GM18867 (cell line): ENCODE data around the gene FMN1.

Source experiments
- ATAC-seq: cut with Tn5 transposase; IDR thresholded peaks from one replicate; pipeline ENCODE4 v1.9.1; 2021; ENCODE audit warnings: mild to moderate bottlenecking, moderate library complexity; ENCODE audit not compliant: unreplicated experiment

Gene FMN1

DNA sequence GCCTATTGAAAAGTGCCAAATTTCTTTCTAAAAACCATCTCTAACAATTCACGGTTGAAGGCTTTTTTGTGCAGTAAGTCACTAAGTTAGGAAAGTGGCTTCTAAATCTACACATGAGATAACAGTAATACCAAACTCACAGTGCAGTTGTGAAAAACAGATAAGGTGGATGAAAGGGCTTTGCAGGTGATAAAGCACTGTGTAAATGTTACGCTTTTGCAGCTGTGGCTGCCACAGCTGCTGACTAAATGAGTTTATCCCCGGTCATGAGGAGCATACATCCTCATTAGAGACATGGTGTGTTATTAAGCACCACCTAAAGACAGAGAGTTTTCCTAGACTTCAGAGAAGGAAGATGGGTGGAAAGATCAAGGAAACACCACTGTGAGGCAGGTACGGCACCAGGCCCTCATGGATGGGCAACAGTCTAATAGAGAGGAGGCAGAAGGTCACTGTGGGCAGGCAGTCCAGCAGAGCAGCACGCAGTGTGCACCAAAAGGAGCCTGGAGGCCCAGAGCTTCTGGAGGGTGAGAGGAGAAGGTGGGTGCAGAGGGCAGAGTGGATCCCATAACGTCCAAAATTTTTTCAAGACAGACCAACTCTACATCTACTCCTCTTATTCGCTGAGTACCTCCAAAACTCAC, 68.5 kb downstream of the FMN1 start:
- no peak for ATAC-seq

DNA sequence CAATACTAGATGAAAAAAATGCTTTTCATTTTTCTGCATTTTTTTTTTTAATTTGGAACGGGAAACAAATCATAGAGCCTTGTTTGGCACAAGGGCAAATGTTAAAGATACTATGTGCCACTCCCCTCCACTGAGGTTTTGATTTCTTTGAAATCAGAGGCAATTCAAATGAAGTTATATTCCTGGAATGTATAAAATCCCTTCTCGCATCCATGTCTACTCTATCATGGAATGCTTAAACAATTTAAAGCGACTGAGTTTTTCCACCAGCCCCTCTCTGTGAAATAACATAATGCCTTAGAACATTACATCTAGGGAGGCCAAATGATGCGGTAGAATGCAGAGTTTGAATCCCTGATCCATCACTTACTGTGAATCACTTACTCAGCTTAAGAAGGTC, 69.7 kb downstream of the FMN1 start:
- ATAC-seq = no peak

DNA sequence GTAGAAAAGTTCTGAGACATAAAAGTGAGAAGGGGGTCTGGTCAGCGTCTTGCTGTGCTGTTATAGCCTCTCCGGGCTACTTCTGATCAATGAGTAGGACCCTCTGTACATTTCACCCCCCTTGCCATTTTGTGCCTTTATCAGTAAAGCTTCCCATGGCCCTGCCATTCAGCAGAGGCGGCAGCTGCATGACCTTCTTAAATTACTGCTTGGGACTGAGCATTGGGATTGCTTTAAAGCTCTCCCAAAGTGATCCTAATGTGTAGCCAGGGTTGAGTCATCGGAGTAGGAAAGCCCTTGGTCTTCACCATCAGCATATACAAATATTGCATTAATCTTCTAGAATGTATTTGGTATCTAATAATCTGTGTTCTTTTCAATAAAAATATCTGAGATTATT, 70.2 kb downstream of the FMN1 start:
- ATAC-seq = no peak

DNA sequence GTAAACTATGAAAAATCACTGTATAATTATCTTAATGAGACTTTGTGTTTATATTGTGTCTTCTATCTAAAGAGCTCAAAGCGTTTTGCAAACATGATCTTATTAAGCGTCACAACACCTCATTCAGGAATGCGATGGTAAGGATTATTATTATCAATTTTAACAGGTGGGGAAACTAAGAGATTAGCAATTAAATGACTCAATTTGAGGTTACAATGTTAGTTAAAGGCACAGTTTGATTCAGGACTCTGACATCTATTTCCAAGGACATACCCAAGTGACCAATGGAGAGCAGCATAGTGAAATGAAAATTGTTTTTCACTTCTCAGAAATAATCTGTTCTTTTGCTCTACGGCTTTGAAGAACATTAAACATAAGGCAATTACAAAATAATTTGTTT, 74.6 kb downstream of the FMN1 start:
- ATAC-seq = no peak

DNA sequence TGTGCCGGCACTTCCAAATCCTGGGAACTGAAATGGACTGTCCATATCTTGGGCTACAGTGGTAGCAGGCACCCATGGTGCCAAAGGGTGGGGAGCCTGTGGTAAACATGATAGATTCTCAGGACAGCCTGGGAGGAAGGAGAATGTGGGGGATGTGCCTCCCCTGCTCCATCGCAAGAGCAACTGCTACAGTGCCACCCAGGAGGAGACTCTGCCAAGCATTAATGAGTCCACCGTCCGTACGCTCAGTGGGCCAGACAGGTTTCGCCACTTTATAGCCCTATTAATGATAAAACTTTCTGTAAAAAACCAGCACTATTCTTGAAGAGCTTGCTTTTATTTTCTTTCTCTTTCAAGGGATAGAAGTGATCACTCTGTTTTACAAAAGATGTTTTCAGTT, 75.2 kb downstream of the FMN1 start:
- no peak for ATAC-seq

DNA sequence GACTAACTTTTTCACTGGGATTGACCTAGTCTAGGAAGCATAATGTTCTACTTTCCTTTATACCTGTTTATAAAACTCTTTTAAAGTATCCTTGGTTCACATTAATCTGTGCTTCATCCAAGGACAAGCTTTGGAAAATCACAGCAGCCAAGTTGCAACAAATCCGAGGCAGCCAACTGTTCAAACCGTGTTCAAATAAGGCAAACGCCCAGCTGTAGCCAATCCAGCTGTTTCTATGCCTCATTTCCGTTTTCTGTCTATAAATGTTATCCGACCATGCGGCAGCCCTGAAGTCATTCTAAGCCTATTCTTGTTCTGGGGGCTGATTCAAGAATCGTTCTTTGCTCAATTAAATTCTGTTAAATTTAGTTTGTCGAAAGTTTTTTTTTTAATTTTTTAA, 78.3 kb downstream of the FMN1 start:
- ATAC-seq = no peak

DNA sequence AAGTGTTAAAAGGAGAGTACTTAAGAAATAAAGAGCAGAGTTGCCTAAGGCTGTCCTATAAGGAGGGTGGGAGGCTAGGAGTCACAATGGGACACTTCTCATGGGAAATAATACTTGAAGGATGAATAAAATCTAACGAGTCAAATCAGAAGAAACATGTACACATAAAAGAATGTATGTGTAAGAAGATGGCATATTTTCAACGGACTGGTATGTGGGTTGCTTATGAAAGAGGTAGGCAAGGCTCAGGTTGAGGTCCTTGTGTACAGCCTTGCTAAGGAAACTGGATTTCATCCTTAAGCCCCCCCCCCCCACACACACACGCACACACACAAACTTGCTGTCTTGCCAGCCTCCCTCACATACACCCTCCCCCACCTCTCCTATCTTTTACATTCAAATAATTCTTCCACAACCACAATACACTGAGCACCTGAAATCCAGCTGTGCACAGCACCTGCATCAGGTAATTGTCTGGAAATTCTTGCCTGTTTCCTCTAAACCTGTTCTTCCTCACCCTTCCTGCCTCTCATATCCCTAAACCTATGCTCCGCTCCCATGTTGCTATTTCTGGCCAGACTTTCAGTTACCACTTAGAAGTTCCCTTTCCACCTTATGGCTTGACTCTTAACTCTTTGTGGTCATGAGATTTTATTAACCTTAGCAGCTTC, 79.2 kb downstream of the FMN1 start:
- ATAC-seq = no peak

DNA sequence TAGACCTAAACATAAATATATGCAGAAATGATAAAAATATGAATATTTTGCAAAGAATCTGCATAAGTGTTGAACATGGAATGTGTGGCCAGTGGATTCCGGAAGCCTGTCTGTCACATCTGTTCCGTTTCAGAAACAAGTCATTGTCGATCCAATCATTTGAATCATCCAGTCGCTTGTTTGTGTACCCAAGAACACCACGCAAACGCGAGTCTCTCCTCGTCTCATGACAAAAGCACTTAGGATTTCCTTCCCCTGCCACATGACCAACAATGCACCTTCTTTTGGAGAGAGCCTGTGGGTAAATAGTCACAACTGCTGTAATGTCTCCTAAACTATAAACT, 80.2 kb downstream of the FMN1 start:
- no peak for ATAC-seq

DNA sequence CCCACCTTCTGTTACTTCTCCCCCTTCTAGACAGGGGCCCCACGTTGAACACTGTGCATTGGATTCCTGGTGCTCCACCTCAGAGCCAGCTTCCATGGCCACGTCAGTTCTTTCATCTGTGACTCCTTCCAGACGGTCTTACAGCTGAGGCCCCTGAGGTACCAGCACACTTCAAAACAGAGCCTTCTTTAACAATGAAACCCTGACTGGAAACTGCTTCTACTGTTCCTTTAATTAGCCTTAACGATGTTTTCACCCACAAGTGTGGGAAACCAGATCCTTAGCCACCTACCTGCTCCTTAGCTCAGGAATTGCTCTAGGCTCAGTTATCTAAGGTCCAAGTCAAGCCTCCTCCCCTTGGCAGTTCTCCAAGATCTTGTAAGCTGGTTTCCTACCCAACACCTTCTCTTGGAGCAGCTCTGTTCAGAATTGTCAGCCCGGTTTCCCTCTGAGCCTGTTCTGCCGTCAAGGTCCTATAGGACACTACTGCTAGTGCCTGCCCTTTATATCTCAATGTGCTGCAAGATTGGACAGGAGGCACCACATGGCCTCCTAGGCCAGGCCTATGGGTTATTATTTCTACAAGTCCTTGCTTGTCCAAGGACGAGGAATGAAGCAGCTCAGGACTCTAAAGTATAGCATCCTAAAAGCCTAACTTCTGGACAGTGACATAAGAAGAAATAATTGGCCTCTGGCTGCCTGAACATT, 80.7 kb downstream of the FMN1 start:
- no peak for ATAC-seq

DNA sequence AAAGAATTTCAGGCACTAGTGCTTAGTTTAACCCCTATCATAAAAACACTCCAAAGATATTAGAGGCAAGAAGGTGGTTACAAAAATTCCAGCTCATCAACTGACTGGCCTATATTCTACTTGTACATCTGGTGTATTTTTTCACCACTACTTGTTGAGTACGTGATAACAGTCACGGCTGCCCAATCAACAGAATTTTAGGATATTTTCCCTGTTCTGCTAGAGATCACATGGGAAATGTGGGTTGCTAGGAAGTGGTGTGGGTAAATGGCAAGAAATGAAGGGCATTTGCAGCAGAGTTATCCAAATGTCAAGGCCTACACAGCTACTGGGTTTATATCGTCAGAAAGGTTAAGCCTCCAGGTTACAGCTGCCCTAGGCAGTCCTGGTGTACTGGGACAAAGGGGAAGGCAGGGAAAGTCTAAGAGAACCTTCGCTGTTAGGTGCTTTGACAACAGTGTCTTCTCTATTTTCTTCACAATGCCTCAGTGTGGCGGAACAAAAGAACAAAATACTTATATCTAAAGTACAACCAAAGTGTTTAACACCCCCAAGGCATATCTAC, 81.9 kb downstream of the FMN1 start:
- ATAC-seq = no peak

DNA sequence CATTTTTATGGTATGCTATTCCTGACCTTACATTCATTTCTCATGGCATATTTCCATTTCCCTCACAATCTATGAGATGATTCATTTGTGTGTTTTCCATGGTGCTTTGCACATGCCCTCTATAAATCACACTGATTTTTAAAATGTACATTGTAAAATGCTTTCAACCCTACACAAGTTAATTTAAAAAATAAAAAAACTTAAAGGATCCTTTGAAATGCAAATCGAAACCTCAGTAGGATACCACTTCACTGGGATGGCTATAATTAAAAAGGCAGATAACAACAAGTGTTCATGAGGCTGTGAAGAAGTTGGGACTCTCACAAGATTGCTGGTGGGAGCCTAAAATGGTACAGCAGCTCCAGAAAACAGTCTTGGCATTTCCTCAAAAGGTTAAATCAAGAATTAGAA, 83.5 kb downstream of the FMN1 start:
- no peak for ATAC-seq

DNA sequence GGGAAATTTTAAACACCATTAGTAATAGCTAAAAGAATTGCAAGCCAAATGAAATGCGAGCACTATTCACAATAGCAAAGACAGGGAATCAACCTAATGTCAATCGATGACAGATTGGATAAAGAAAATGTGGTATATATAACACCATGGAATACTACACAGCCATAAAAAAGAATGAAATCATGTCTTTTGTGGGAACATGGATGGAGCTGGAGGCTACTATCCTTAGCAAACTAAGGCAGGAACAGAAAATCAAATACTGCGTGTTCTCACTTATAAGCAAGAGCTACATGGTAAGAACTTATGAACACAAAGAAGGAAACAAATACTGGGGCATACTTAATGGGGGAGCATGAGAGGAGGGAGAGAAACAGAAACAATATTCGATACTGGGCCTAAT, 85.2 kb downstream of the FMN1 start:
- no peak for ATAC-seq

DNA sequence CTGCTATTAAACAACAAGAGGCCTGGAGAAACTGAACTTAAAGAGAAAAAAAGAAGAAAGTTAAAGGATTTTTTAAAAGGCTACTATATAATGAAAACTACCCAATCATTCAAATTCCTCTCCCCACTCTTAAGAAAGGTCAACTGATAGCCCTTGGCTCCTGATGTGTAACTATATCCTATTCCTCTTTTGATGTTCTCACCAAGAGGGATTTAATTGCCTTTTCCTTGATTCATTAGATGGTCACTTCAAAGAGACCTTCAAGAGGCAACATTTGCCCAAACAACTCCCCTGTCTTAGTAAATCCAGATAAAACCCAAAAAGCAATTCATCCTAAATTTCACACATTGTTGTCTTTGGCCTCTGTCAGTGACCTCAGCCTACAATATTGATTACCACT, 86.0 kb downstream of the FMN1 start:
- ATAC-seq = no peak

DNA sequence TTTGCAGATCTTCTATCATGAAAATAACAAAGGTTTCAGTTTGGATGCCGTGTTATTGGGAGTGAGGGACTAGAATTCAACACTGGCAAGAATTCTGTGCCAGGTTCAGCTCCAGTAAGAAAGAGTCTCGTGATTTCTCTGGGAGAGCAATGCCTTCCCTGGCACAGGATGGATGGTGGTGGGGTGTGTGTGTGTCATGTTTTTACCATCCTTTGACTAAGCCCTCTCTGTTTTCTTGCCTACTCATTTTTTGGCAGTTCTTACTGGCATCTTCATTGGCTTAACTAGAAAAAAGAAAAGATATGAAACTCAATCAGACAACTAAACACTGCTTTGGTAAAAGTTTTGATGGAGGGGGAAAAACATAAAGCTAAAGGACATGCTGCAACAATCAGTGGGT, 86.6 kb downstream of the FMN1 start:
- no peak for ATAC-seq

DNA sequence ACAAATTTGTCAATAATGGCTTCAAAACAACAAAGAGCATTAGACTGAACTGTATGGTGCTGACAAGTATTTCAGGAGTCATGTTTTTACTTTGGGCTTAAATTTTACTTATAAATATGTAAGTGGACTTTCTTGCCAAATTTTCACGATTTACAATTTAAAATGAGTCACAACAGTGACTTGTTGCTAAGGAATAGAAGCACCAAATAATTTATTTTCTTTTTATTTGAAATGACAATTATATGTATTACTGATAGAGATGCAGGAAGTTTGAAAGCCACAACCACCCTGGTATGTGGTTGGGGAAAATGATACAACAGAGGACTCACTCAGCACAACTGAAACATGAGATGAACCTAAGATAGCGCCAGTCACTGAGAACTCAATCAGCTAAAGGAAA, 90.3 kb downstream of the FMN1 start:
- no peak for ATAC-seq

DNA sequence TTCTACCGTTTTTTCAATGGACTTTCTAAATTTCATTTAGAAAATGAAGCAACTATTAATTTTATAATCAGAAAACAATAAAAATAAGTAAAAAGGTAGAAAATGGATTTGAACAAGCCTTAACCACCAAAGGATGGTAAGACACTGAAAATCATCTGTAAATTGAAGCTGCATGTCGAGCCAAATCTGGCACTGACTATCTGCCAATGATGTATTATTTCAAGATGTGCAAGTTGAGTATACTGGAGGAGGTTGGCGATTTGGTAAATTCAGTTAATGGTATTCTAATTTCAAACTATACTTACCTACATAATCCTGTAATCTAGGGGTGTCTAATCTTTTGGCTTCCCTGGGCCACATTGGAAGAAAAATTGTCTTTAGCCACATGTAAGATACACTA, 93.5 kb downstream of the FMN1 start:
- no peak for ATAC-seq

DNA sequence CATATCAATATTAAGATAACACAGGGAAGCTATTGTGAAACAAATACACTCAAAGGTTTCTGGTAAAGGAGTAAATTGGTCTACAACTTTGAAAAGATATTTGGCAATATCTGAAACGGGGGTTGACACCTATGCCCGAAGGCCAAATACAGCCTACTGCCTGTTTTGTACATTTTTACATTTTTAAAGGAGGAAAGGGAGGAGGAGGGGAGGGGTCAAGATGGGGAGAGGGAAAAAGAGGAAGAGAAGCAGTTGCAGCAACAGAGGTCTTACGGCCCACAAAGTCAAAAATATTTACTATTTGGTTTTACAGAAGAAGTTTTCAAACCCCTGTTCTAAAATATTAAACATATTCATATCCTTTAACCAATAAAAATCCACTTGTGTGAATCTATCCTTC, 94.2 kb downstream of the FMN1 start:
- no peak for ATAC-seq

DNA sequence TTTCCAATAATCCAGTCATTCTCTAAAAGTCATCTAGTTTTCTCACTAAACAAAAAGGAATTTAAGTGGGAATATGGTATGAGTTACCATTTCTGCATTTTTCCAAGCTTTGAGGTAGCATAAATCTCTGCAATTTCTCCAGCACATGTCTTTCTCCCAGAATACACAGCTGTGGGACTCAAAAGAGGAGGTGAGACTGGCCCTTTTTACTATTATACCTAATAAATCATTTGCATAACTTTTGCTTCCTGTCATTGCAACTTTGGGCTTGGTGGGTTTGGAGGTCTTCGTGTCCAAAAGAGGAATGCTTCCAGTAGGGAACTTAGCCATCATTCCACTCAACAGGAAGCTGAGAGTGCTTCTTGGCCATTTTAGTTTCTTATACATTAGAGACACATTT, 94.8 kb downstream of the FMN1 start:
- no peak for ATAC-seq

DNA sequence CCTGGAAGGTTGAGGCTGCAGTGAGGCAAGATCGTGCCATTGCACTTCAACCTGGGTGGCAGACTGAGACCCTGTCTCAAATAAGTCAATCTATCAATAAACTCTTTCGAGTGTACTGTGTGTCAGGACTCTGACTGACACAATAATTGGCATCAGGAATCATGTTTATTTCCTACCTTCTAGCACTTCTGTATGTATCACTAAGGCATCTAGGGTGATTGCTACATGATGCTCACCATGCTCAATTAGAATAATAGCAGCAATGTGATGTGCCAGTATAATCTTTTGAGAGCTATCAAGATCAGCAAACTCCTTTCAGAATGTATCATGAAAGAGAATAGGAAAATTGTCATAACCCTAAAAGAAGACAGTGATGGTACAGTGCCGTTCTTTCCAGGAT, 95.3 kb downstream of the FMN1 start:
- no peak for ATAC-seq

DNA sequence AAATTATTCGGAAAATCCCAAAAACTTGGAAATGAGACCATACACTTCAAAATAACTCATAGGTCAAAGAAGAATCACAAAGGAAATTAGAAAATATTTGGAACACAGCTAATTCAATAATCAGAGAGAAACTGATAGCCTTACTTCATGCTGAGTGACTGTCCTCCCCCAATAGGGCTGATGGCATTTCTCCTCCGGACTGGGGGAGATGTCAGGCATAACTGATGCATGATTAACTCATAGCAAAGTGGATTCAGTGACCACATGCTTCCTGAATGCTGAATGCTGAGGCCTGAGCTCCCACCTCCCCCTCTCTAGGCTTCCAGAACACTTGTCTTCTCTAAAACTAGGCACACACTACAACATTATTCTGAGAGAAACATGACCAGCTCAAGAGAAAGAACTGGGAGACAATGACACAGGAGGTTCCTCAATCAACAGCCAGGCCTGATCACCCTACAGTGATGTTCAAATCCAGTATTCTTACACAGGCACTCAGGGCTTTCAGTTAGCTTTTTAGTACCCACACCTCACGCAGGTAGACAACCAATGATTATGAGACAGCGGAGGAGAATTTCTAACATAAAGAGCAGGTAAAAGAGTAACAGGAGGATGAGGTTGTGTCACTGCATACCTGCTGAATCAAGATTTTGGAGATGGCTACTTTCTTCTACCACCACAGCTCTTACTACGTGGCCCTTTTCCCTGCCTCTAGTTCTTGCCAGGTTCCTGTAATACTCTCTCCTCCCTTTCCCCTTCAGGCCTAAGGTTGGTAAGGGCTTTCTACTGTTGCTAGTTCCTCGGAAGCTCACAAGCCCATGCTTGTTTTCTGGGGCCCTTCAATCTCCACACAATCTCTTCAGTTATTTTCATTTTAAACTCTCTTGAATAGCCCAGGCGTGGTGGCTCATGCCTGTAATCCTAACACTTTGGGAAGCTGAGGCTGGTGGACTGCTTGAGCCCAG, 96.1 kb downstream of the FMN1 start:
- no peak for ATAC-seq

DNA sequence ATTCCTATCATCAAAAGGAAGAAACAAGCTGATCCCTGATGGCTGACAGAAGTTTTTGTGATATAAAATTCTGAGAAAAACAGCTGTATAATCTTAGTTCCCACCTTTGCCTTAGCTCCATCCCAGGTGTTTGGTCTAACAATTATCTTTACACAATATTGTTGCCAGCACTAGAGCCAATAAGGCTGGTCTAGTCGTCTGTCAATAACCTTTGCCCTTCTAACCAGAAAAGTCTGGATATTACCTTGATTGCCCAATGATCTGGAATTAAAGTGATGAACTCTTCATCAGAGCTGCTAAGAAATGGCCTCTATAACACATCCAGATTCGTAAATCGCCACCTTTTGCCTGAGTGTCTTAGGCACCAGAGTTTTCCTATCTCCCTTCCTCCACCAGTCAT, 98.4 kb downstream of the FMN1 start:
- ATAC-seq = no peak
